ENCODE measurements around the gene MLKL. TPM values are rescaled to one million over a fixed set of nuclear protein-coding genes. Genes with fewer than 3 reads are reported as not detected.

MLKL gene
- total RNA-seq, 4 donors from 2014 or later = 18.4 to 47.9 (median 31.9) TPM

DNA sequence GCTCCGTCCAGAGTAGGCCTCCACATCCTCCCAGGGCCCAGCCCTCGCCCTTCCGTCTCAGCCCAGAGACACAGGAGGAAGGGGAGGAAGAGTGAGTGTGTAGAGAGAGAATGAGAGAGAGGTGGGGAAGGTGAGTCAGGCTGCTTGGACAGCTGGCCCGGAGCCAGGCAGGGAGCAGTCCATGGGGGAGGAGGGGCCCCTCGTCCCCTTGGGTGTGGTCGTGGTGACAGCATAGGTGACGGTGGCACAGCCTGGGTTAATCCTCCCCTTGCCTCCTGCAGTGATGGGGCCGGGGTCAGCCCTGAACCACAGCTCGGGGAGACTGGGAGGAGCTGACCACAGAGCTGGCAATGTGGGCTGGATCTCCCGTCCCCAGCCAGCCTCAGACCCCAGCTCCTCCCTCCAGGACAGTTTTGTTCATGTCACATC, 37.5 kb upstream of the MLKL start:
- TF ChIP-seq, protein P1, sequence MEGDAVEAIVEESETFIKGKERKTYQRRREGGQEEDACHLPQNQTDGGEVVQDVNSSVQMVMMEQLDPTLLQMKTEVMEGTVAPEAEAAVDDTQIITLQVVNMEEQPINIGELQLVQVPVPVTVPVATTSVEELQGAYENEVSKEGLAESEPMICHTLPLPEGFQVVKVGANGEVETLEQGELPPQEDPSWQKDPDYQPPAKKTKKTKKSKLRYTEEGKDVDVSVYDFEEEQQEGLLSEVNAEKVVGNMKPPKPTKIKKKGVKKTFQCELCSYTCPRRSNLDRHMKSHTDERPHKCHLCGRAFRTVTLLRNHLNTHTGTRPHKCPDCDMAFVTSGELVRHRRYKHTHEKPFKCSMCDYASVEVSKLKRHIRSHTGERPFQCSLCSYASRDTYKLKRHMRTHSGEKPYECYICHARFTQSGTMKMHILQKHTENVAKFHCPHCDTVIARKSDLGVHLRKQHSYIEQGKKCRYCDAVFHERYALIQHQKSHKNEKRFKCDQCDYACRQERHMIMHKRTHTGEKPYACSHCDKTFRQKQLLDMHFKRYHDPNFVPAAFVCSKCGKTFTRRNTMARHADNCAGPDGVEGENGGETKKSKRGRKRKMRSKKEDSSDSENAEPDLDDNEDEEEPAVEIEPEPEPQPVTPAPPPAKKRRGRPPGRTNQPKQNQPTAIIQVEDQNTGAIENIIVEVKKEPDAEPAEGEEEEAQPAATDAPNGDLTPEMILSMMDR (IDR thresholded peaks at IDR 0.05) = no peak
- DNase-seq (ENCODE audit: low spot score) (no peak), ATAC-seq (ENCODE audit: low FRiP score) (no peak)

DNA sequence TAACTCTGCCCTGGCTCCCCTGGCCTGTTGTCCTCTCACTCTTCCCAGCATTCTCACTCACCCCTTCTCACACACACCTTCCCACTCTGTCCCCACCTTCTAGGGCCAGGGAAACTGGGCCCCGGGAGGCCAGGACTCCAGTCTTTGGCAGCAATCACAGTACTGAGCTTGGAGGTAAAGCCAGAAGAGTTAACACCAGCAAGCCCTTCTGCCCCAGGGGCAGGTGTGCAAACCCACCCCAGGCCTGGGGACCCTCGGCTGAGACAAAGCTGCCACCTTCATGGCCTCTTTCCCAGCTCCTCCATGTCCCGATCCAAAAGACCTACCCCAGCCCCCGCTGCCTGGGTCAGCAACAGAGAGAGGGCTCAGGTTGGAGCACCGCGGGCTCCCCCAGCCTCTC, 36.9 kb upstream of the MLKL start:
- no peak for DNase-seq (ENCODE audit: low spot score)
- TF ChIP-seq, protein P1 (IDR thresholded peaks at IDR 0.05) = no peak
- no peak for ATAC-seq (ENCODE audit: low FRiP score)

DNA sequence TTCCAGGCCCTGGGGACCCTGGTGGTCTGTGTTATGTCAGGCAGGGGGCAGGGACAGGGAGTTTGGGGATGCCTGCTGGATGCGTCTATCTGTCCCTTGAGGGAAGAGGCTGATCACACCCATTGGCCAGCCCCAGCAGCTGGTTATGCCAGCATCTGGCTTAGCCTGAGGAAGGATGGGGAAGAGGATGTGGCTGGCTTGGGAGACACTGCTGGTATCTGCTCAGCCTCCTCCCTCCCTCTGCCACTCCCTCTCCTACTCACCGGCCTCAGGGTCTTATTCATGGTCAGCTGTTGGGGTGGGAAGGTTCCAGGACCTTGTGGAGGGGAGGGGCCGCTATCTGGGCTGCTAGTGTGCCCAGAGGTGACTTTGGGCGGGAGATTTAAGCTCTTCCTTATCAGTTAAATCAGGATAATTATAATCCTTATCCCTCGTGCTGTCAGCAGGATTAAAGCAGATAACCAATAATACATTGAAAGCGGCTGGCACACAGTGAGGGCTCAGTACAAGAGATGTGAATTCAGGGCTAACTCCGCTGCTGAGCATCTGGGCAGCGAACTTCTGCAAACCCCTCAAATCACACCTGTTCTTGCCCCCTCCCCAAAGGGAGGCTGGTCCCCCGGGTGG, 36.0 kb upstream of the MLKL start:
- no peak for ATAC-seq (ENCODE audit: low FRiP score)
- TF ChIP-seq, protein P1 (IDR thresholded peaks at IDR 0.05) = no peak
- DNase-seq (ENCODE audit: low spot score) = no peak

DNA sequence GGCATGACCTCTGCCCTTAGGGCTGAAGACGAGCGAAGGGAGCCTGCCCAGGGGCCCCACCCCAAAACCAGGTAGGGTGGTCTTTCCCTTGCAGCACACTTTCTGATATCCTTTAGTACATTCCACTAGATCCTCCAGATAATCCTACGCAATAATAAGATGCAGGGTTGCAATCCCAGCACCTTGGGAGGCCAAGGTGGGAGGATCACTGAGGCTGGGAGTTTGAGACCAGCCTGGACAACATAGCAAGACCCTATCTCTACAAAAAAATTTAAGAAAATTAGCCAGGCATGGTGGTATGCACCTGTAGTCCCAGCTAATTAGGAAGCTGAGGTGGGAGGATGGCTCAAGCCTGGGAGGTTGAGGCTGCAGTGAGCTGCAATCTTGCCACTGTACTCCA, 34.9 kb upstream of the MLKL start:
- no peak for DNase-seq (ENCODE audit: low spot score)
- no peak for ATAC-seq (ENCODE audit: low FRiP score)
- TF ChIP-seq, protein P1 (IDR thresholded peaks at IDR 0.05) = no peak

DNA sequence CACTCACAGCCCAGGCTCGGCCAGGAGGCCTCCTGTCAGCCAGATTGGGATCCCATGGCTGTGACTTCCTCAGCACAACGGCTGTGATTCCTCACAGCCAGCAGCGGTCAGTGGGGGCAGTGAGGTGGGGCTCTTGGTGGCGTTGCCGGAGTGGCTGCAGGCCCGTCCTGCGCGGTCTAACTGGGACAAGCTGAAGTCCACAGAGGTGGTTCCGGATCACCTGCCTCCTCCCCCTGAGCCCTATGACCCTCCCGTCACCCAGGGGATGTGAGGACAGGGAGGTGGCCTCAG, 34.4 kb upstream of the MLKL start:
- DNase-seq (ENCODE audit: low spot score) (no peak), ATAC-seq (ENCODE audit: low FRiP score) (no peak)
- TF ChIP-seq, protein P1 (IDR thresholded peaks at IDR 0.05) = no peak

DNA sequence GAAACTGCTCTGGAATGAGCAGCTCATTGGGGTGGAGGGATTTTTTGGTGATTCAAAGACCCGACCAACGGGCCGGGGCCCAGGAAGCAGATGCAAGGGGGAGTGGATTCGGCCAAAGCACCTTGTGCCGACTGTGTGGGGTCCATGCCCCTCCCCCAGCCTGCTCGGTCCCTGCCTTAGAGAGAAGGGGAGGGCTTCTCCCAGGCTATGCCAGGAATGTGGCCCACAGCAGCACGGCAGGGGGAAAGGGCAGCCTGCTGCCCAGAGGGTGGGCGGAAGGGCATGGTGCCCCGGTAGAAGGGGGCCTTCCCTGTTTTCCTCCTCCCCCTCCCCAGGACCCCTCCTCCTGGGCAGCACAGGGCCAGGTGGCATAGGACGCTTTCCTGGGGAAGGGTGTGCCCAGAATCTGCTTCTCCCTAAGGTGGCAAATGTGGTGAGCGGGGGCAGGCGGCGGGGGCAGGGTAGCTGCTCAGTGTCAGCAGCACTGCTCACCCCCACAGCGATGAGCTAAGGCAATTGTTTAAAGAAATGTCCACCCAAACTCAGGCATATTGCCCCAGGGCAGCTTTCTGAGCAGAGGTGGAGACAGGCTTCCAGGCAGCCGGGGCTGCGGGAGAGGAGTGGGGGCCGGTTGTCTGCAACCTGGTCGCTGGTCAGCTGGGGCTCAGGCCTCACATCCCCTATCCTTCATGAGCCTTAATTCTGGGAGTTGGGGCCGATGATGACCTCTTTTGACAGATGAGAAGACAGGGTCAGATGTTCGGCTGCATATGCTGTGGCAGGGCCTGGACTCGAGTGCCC, 33.9 kb upstream of the MLKL start:
- no peak for DNase-seq (ENCODE audit: low spot score)
- TF ChIP-seq, protein P1 (IDR thresholded peaks at IDR 0.05) = no peak
- ATAC-seq (ENCODE audit: low FRiP score) = no peak

Data from omental fat pad (tissue), 4 donors.